CD4-positive, alpha-beta T cell treated with Interleukin-17A for 4 hours (primary cell): ENCODE data around the gene RNPEPL1.
"Not testable (repeated sequence)": the region's sequence is repeated elsewhere in the genome, so short reads cannot be mapped to it uniquely, and the experiment has no call there.

Experiments used
- DNase-seq: peaks from one replicate; pipeline ENCODE4 v3.0.0-alpha.2; 2020; ENCODE audit warnings: mixed read lengths

Gene RNPEPL1

GRCh38 chr2:240539101-240539500 lies 29.2 kb upstream of the RNPEPL1 start:
- DNase-seq, result not testable (repeated sequence)

GRCh38 chr2:240539906-240540305 lies 28.4 kb upstream of the RNPEPL1 start:
- DNase-seq, result no peak

GRCh38 chr2:240551288-240551687 lies 17.0 kb upstream of the RNPEPL1 start:
- no peak for DNase-seq

GRCh38 chr2:240551811-240552210 lies 16.5 kb upstream of the RNPEPL1 start:
- no peak for DNase-seq

GRCh38 chr2:240553956-240554480 lies 14.3 kb upstream of the RNPEPL1 start:
- no peak for DNase-seq

GRCh38 chr2:240554767-240555493 lies 13.4 kb upstream of the RNPEPL1 start:
- DNase-seq, result no peak

- DNase-seq, result no peak
Measured at GRCh38 chr2:240555541-240556250, 12.6 kb upstream of the RNPEPL1 start.

- DNase-seq, result peak; percentile 84
Measured at GRCh38 chr2:240556553-240557100, 11.7 kb upstream of the RNPEPL1 start.

- DNase-seq, result no peak
Measured at GRCh38 chr2:240557101-240557751, 11.1 kb upstream of the RNPEPL1 start.

- DNase-seq, result peak; percentile 83
Measured at GRCh38 chr2:240557808-240558207, 10.5 kb upstream of the RNPEPL1 start, which contains the start of gene ANKMY1. ANKMY1 (minus strand) TSS chr2:240557988; CDS start chr2:240557335, 653 bp downstream.

- DNase-seq, result no peak
Measured at GRCh38 chr2:240558236-240558761, 10.0 kb upstream of the RNPEPL1 start.

- DNase-seq, result no peak
Measured at GRCh38 chr2:240559286-240559685, 9.0 kb upstream of the RNPEPL1 start.

GRCh38 chr2:240560084-240560479 lies 8.2 kb upstream of the RNPEPL1 start, which contains the start of gene DUSP28:
DUSP28 (plus strand) TSS chr2:240560357; CDS start chr2:240560685, 328 bp downstream.
- peak; percentile 92 for DNase-seq

GRCh38 chr2:240560480-240561324 lies 7.6 kb upstream of the RNPEPL1 start:
- peak; percentile 100 for DNase-seq

GRCh38 chr2:240561325-240561971 lies 6.8 kb upstream of the RNPEPL1 start:
- DNase-seq, result peak; percentile 53

- peak; percentile 1 for DNase-seq
Measured at GRCh38 chr2:240563231-240563630, 5.1 kb upstream of the RNPEPL1 start.

- DNase-seq, result peak; percentile 0
Measured at GRCh38 chr2:240563951-240564560, 4.2 kb upstream of the RNPEPL1 start.

- peak; percentile 45 for DNase-seq
Measured at GRCh38 chr2:240564561-240565332, 3.5 kb upstream of the RNPEPL1 start.

GRCh38 chr2:240565333-240566202 lies 2.7 kb upstream of the RNPEPL1 start:
- DNase-seq, result peak; percentile 93
